H1 (cell line): ENCODE data around the gene PDE1A. TPM values are rescaled to one million over a fixed set of nuclear protein-coding genes. Genes with fewer than 3 reads are reported as not detected.

Experiments
- EGR1 ChIP-seq: IDR thresholded peaks from 2 replicates; pipeline ENCODE4 v1.6.1; 2011; ENCODE audit warnings: low read depth, low read length, borderline replicate concordance
- TAF7 ChIP-seq: optimal IDR thresholded peaks from 2 replicates; pipeline ENCODE3; 2011; ENCODE audit warnings: low read depth, mild to moderate bottlenecking, inconsistent platforms, low read length, moderate library complexity, borderline replicate concordance
- polyA plus RNA-seq, 7 experiments: library from polyadenylated mRNA; depleted of rRNA in 3 of 7; stranded (reverse) in 5 of 7; unstranded in 2 of 7; fragments of >200 nt in 5 of 7; fragments of 200-250 nt in 2 of 7; gene quantifications; 1 replicate in 5 of 7; 2 replicates in 1 of 7; 4 replicates in 1 of 7; pipeline versions ENCODE4 v1.2.1 to v1.2.3, GENCODE V29; 2011 to 2013; ENCODE audit warnings: missing spikeins in 2 of 7, mixed read lengths in 2 of 7
- total RNA-seq: library from RNA; stranded (reverse); fragmentation: NEBNext Ultra II Directional; extraction: Animal tissue kit (Norgen Biotek cat#: 25700); gene quantifications from 2 replicates; pipeline ENCODE4 v1.2.1, GENCODE V29; 2021

Gene PDE1A
- total and polyA plus RNA-seq, 2 of the 8 experiments (the other 6 are each of a cell fraction or from before 2014, with no cell fraction given): 0.34 TPM; not detected in 1

DNA sequence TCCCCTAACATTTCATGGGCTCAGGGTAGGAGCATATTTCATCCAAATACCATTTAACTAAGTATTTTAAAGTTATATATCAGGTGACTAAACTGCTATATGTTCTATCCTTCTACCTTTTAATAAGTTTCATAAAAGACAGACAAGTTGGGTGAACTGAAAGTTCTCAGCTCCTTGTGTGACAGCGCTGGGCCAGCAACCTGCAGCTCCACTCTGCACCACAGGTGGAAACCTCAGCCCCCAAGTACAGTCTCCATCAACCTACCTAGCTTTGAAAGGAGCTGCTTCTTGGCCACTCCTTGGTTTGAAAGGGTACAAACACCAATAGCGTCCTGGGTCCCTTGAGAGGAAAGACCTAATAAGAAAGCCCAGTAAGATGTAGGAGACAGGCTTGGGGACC, 177.9 kb downstream of the PDE1A start (continued):
- TF ChIP-seq TAF7 (no peak), EGR1 (no peak)
